Measurements from ENCODE around the gene NR4A1.

Gene NR4A1

GRCh38 chr12:52007158-52007921 is 43.9 kb upstream of the NR4A1 start:
- H3K9ac ChIP-seq (ENCODE audit: insufficient read length): peak overlapping the region; percentile 58
- H3K27ac ChIP-seq: no peak overlapping the region
- no peaks in the 10 kb centered on the region for H3K9me3 ChIP-seq (ENCODE audit: low read depth, low read length)
- DNase-seq (ENCODE audit: low read depth, low spot score): no peak
- peak overlapping the region; percentile 76 for H3K4me3 ChIP-seq
- TF ChIP-seq FOXP2 (optimal IDR thresholded peaks at IDR 0.05; ENCODE audit: control extremely low read depth, extremely low read length, insufficient read depth) (no peak), POLR2AphosphoS5 (IDR thresholded peaks at IDR 0.05; ENCODE audit: borderline replicate concordance, low read depth, low read length) (no peak), EZH2 (IDR thresholded peaks at IDR 0.05) (no peak)
- H3K36me3 ChIP-seq (ENCODE audit: insufficient read depth, low read length): peaks cover 10% of the 10 kb centered on the region; the same call in 1 of the 2 replicates

- Histone ChIP-seq H3K9ac (ENCODE audit: insufficient read length) (no peak overlapping the region), H3K9me3 (ENCODE audit: low read depth, low read length) (no peaks in the 10 kb centered on the region), H3K4me3 (peak overlapping the region; percentile 76), H3K27ac (no peak overlapping the region), H3K36me3 (ENCODE audit: insufficient read depth, low read length) (peaks cover 10% of the 10 kb centered on the region; the same call in 1 of the 2 replicates)
- TF ChIP-seq FOXP2 (optimal IDR thresholded peaks at IDR 0.05; ENCODE audit: control extremely low read depth, extremely low read length, insufficient read depth): no peak
- no peak for DNase-seq (ENCODE audit: low read depth, low spot score)
These were observed 43.2 kb upstream of the NR4A1 start for GRCh38 chr12:52007982-52008510.

DNA sequence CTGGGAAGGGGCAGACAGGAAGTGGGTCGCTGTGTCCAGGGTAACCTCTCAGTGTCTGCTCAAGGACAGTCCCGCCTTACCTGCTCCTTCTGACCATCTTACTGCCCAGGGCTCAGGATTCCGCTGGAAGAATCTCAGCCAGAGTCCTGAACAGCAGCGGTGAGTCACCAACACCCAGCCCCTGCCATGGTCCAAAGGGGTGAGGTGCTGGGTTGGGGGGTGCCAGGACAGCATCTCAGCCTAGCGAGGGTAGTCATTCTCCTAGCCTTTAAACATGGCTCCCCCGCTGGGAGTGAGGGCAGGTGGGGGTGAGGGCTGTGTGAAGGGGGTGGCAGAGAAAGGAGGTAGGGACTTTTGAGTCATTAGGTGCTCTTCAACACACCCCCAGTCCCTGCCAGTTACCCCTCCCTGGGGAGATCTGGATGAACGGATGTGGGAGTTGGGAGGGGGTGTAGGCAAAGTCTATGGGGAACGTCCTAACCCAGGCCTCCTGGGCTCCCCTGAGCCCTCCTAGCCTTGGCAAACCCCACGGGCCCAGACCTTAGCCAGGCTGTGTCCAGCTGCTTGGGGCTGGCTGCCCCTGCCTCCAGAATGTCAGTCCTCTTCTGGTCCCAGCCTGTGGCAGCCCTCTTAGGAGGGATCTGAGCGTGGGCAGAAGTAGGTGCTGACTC is 42.0 kb upstream of the NR4A1 start:
- Histone ChIP-seq H3K27ac (no peak overlapping the region; the same call in 1 of the 2 replicates), H3K9ac (ENCODE audit: insufficient read length) (no peak overlapping the region), H3K4me3 (no peak overlapping the region), H3K9me3 (ENCODE audit: low read depth, low read length) (no peaks in the 10 kb centered on the region), H3K36me3 (ENCODE audit: insufficient read depth, low read length) (peaks cover 10% of the 10 kb centered on the region; the same call in 1 of the 2 replicates)
- DNase-seq (ENCODE audit: low read depth, low spot score): no peak
- no peak for TF ChIP-seq FOXP2 (optimal IDR thresholded peaks at IDR 0.05; ENCODE audit: control extremely low read depth, extremely low read length, insufficient read depth)
- no peak for TF ChIP-seq EZH2 (IDR thresholded peaks at IDR 0.05)
- no peak for TF ChIP-seq POLR2AphosphoS5 (IDR thresholded peaks at IDR 0.05; ENCODE audit: borderline replicate concordance, low read depth, low read length)

DNA sequence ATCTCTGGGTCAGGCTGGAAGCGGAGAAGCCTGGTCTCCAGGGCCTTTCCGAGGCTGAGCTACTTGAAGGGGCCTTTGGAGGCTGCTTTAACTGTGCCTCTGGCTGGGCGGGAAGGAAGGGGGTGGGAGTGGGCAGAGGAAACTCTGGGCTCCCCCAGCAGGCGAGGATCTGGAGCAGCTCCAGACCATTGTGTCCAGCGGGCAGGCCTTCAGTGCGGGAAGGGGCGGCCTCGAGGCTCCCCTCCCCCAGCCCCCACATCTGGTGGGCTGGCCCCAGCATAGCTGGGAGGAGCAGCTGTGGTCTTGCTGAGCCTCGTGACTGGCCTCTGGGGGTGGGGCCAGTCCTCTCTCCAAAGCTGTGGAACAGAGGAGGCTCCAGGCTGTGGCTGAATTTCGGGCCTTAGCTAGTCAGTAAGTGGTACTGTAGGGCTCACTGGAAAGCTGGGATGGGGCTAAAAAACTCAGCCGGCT is 41.1 kb upstream of the NR4A1 start:
- no peak overlapping the region for H3K4me3 ChIP-seq
- peak overlapping the region; percentile 50; the same call in 1 of the 2 replicates for H3K27ac ChIP-seq
- DNase-seq (ENCODE audit: low read depth, low spot score): no peak
- peaks cover 10% of the 10 kb centered on the region; the same call in 1 of the 2 replicates for H3K36me3 ChIP-seq (ENCODE audit: insufficient read depth, low read length)
- no peaks in the 10 kb centered on the region for H3K9me3 ChIP-seq (ENCODE audit: low read depth, low read length)
- no peak overlapping the region for H3K9ac ChIP-seq (ENCODE audit: insufficient read length)
- TF ChIP-seq EZH2 (IDR thresholded peaks at IDR 0.05): no peak
- TF ChIP-seq FOXP2 (optimal IDR thresholded peaks at IDR 0.05; ENCODE audit: control extremely low read depth, extremely low read length, insufficient read depth): no peak
- TF ChIP-seq POLR2AphosphoS5 (IDR thresholded peaks at IDR 0.05; ENCODE audit: borderline replicate concordance, low read depth, low read length): no peak

DNA sequence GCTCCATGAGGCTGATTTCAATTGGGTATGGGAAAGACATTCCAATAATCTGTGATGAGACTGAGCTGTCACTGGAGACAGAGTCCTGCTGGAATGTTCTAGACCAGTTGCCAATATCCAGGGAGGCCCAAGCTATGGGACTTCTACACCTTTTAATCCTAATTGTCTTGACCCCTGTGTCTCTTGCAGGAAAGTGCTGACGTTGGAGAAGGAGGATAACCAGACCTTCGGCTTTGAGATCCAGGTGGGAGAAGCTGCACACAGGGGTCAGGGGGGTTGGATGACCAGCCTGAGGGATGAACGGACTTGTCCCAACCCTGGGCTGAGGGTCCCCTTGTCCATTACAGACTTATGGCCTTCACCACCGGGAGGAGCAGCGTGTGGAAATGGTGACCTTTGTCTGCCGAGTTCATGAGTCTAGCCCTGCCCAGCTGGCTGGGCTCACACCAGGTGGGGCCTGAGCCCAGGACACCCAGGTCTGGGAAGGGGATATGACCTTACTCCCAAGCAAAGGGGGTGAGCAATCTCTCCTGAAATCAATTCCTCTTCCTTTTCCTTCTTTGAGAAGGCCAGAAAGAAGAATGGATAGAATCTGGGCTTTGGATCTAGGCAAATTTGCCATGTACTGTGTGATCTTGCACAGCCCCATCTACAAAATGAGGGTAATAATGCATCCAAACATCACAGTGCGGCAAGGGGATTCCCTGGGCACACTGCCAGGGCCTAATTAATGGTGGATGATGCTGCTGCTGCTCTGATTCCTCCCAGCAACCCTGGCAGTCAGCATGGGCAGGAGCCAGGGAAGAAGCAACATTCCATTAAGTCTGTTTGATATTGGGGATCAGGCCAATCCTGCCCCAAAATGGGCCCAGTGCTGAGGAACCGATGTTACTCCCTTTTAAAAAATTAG is 40.3 kb upstream of the NR4A1 start:
- TF ChIP-seq POLR2AphosphoS5 (IDR thresholded peaks at IDR 0.05; ENCODE audit: borderline replicate concordance, low read depth, low read length) (no peak), FOXP2 (optimal IDR thresholded peaks at IDR 0.05; ENCODE audit: control extremely low read depth, extremely low read length, insufficient read depth) (no peak), EZH2 (IDR thresholded peaks at IDR 0.05) (no peak)
- Histone ChIP-seq H3K27ac (0 out of 2 replicates have a peak overlapping the region, but pooled peaks have one; percentile 50), H3K9ac (ENCODE audit: insufficient read length) (peak overlapping the region; percentile 26), H3K9me3 (ENCODE audit: low read depth, low read length) (no peaks in the 10 kb centered on the region), H3K4me3 (no peak overlapping the region), H3K36me3 (ENCODE audit: insufficient read depth, low read length) (peaks cover 10% of the 10 kb centered on the region; the same call in 1 of the 2 replicates)
- DNase-seq (ENCODE audit: low read depth, low spot score): no peak

DNA sequence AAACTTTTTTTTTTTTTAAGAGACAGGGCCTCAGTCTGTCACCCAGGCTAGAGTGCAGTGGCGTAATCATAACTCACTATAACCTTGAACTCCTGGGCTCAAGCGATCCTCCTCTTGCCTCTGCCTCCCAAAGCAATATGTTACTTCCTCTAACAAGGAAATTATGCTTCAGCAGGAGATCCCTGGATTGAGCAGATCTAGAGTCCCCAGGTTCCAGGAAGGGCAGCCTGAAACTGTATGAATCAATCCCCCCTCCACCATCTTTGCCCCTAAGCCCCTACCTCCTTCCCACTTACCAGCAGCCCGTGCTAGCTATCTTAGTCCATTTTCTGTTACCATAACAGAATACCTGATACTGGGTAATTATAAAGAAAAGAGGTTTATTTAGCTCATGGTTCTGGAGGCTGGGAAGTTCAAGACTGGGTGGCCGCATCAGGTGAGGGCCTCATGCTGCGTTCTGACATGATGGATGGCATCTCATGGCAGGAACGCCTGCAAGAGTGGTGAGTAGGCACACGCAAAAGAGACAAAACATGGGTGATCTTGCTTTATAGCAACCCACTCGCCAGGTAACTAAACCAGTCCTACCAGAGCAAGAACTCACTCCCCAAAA is 39.5 kb upstream of the NR4A1 start:
- Histone ChIP-seq H3K9me3 (ENCODE audit: low read depth, low read length) (no peaks in the 10 kb centered on the region), H3K9ac (ENCODE audit: insufficient read length) (no peak overlapping the region), H3K27ac (0 out of 2 replicates have a peak overlapping the region, but pooled peaks have one; percentile 9), H3K36me3 (ENCODE audit: insufficient read depth, low read length) (peaks cover 10% of the 10 kb centered on the region; the same call in 1 of the 2 replicates), H3K4me3 (no peak overlapping the region)
- no peak for DNase-seq (ENCODE audit: low read depth, low spot score)
- TF ChIP-seq POLR2AphosphoS5 (IDR thresholded peaks at IDR 0.05; ENCODE audit: borderline replicate concordance, low read depth, low read length): no peak
- no peak for TF ChIP-seq EZH2 (IDR thresholded peaks at IDR 0.05)
- no peak for TF ChIP-seq FOXP2 (optimal IDR thresholded peaks at IDR 0.05; ENCODE audit: control extremely low read depth, extremely low read length, insufficient read depth)

- Histone ChIP-seq H3K27ac (no peak overlapping the region), H3K4me3 (no peak overlapping the region), H3K36me3 (ENCODE audit: insufficient read depth, low read length) (peaks cover 10% of the 10 kb centered on the region; the same call in 1 of the 2 replicates), H3K9me3 (ENCODE audit: low read depth, low read length) (no peaks in the 10 kb centered on the region), H3K9ac (ENCODE audit: insufficient read length) (no peak overlapping the region)
- DNase-seq (ENCODE audit: low read depth, low spot score): no peak
- TF ChIP-seq EZH2 (IDR thresholded peaks at IDR 0.05): no peak
- no peak for TF ChIP-seq POLR2AphosphoS5 (IDR thresholded peaks at IDR 0.05; ENCODE audit: borderline replicate concordance, low read depth, low read length)
These were observed 37.5 kb upstream of the NR4A1 start for GRCh38 chr12:52013626-52014310.
